Kidney epithelial cell (primary cell): ENCODE data around the gene AIFM1. TPM values are rescaled to one million over a fixed set of nuclear protein-coding genes. Genes with fewer than 3 reads are reported as not detected.
A peak's percentile ranks its signal among the peaks of the same experiment; 100 is the strongest.

Experiments used
- DNase-seq: peaks from one replicate; pipeline ENCODE4 v3.0.0-alpha.2; 2010; ENCODE audit warnings: low read depth
- H3K27me3 ChIP-seq: 2 replicates; pipeline ENCODE4 v1.6.0; 2011; ENCODE audit warnings: low read length; ENCODE audit not compliant: control insufficient read depth, insufficient read depth
- H3K36me3 ChIP-seq: 2 replicates; pipeline ENCODE4 v1.5.1; 2011; ENCODE audit warnings: low read length; ENCODE audit not compliant: control insufficient read depth, insufficient read depth
- H3K4me3 ChIP-seq: 2 replicates; pipeline ENCODE4 v1.5.1; 2011; ENCODE audit warnings: low read depth, mild to moderate bottlenecking, control low read depth, low read length
- CTCF ChIP-seq: IDR thresholded peaks from 2 replicates; pipeline ENCODE4 v1.5.1; 2011; ENCODE audit warnings: mild to moderate bottlenecking, moderate library complexity, low read length, control low read depth, inconsistent platforms; ENCODE audit not compliant: insufficient read depth, poor library complexity, severe bottlenecking
- total RNA-seq: library from RNA; depleted of rRNA; stranded (reverse); fragments of >200 nt; gene quantifications from 2 replicates; pipeline ENCODE4 v1.2.3, GENCODE V29; 2015

AIFM1 gene
- total RNA-seq, 1 donor from 2014 or later: 27.2 TPM

DNA sequence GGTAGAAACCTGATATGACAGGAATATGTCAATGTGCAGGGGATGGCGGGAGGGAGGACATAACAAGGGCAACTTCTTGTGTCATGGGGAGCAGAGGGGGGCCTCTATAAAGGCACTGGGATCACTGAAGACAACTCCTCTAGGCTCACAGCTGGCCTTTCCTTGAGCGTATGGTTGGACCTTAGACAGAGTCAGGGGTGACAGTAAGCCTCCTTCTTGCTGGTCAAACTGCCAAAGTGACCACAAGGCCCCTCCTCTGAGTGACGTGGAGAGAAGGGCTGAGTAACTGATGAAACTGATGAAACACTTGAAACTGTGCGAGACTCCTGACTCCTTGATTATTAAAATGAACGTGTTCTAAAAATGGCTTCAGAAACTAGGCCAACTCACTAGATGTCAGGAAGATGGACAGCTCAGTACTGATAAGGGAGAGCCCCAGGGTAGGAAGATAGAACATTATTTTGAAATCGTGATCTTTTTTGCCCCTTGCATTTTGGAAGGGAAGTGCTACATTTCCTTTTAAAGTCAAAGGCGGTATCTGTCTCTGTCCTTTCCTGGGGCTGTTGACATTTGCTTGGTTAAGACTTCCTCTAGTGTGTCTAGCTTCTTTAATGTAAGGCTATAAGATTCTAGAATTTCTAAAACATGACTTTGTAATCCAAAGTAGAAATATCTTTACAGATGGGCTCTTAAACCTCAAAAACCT lies 7.7 kb upstream of the AIFM1 start:
- H3K36me3 ChIP-seq: no peaks in the 10 kb centered on the region
- no peak for TF ChIP-seq CTCF
- no peak overlapping the region for H3K4me3 ChIP-seq
- peaks cover 11% of the 10 kb centered on the region for H3K27me3 ChIP-seq
- no peak for DNase-seq

DNA sequence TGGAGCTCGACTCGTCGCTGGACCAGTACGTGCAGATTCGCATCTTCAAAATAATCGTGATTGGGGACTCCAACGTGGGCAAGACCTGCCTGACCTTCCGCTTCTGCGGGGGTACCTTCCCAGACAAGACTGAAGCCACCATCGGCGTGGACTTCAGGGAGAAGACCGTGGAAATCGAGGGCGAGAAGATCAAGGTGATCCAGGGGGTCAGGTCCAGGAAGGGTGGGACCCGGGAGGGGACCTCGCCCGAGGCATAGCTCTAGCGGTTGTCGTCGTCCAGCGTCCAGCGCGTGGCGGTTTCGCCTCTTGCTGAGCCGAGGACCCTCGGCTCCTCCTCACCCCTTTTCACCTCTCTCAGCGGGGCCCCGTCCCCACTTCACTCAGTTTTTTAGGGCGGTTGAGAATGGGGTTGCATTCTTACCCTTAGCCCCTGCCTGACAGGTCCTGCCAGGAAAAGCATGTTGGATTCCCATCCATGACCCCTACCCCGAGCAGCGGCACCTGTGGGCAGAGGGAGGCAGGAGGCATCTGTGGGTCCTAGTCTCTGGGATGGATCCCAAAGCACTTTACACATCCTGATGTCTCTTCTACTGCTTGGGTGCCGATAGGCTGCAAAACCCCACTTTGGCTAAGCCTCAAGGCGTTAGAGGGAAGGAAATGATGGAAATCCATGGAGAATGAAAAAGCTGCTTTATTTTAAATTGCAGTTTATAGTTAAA lies 6.6 kb upstream of the AIFM1 start:
- Histone ChIP-seq H3K36me3 (no peaks in the 10 kb centered on the region), H3K4me3 (peak overlapping the region; percentile 39), H3K27me3 (peaks cover 11% of the 10 kb centered on the region)
- DNase-seq: no peak
- no peak for TF ChIP-seq CTCF

DNA sequence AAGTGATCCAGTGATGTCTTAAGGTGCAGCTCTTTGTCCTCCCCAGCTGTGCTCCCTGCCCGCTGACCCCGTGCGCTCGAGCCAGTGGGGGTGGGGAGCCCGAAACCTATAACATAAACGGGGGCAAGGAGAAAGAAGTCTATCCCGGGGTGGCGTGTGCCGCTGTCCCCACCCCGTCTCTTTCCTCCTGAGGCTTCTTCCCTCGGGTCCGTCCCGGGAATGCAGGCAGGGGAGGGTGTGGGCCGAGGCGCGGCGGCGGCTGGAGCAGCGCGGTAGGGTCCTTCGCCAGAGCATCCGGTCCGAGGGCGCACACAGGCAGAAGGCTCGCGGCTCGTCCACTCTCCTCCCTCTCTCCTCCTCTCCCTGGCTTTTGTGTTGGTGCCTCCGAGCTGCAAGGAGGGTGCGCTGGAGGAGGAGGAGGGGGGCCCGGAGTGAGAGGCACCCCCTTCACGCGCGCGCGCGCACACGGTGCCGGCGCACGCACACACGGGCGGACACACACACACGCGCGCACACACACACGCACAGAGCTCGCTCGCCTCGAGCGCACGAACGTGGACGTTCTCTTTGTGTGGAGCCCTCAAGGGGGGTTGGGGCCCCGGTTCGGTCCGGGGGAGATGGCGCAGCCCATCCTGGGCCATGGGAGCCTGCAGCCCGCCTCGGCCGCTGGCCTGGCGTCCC lies 5.9 kb upstream of the AIFM1 start, which contains the start of gene RAB33A:
RAB33A (plus strand) TSS at position 517 of the 681 bp plus-strand sequence; CDS start at position 618, 101 bp downstream.
- H3K36me3 ChIP-seq: no peaks in the 10 kb centered on the region
- peaks cover 11% of the 10 kb centered on the region for H3K27me3 ChIP-seq
- H3K4me3 ChIP-seq: peak within 1 kb of the TSS; percentile 39
- DNase-seq: no peak
- no peak for TF ChIP-seq CTCF

DNA sequence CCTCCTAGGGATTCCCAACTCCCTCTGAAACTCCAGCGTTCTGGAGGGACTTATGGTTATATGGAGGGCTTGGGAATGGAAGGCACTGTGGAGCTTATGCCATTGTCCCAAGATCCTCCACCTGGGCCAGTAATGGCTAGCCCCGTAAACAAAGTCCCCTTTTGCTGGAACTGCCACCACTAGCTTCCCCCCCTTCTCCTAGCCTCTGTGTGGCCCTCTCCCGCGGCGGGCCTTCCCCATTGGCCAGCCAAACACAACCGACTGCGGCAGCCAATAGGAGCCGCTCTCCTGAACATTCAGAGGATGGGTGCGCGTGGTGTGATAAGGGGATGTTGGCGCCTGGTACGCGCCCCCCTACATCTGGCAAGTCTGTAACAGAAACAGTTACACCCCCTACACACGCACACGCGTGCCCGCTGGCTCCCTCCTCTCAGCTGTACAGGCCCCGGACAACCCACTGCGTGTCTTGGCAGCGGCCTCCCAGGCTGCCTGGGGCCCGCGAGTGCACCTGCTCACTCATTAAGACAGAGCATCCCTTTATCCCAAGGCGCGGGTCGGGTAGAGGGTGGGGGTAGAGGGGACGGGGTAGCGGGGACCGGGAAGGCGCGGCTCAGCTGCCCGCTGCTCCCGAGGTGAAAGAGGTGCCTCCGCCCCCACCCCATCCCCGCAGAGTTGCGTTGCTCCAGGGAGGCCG lies 5.3 kb upstream of the AIFM1 start:
- no peak for TF ChIP-seq CTCF
- Histone ChIP-seq H3K4me3 (peak overlapping the region; percentile 39), H3K27me3 (peaks cover 11% of the 10 kb centered on the region), H3K36me3 (no peaks in the 10 kb centered on the region)
- DNase-seq: no peak

GRCh38 chrX:130167040-130167439 lies 1.4 kb upstream of the AIFM1 start:
- no peak overlapping the region for H3K4me3 ChIP-seq
- DNase-seq: no peak
- peaks cover 7% of the 10 kb centered on the region for H3K27me3 ChIP-seq
- H3K36me3 ChIP-seq: no peaks in the 10 kb centered on the region
- TF ChIP-seq CTCF: no peak
